CD14-positive monocyte (primary cell): Measurements from ENCODE around the gene PTPRC. TPM values are rescaled to one million over a fixed set of nuclear protein-coding genes. Genes with fewer than 3 reads are reported as not detected.

Experiments used
- DNase-seq, 3 donors: peaks; one replicate each; pipeline ENCODE4 v3.0.0-alpha.2; 2011 to 2022
- H2AFZ ChIP-seq: 2 replicates; pipeline ENCODE4 v1.6.0; 2012; ENCODE audit warnings: mild to moderate bottlenecking, low read depth, low read length, inconsistent platforms; ENCODE audit not compliant: insufficient read depth, poor library complexity, severe bottlenecking
- H3K27ac ChIP-seq, 2 donors: 1 replicate in 1 of 2; 2 replicates in 1 of 2; pipeline ENCODE4 v1.5.1; 2012 to 2013; ENCODE audit warnings: low read length in 2 of 2, control low read depth in 1 of 2, inconsistent platforms in 1 of 2, low read depth in 1 of 2, mild to moderate bottlenecking in 1 of 2
- H3K27me3 ChIP-seq, 2 donors: one replicate each; pipeline versions ENCODE4 v1.6.0 to v1.6.1; 2011 to 2013; ENCODE audit warnings: low read length in 2 of 2; ENCODE audit not compliant: control insufficient read depth in 2 of 2, insufficient read depth in 2 of 2
- H3K36me3 ChIP-seq, 2 donors: replicated peaks in 1 of 2; 1 replicate in 1 of 2; 2 replicates in 1 of 2; pipeline versions ENCODE4 v1.5.1 to v1.6.1; 2012 to 2013; ENCODE audit warnings: low read length in 2 of 2, control low read depth in 1 of 2, inconsistent platforms in 1 of 2, mild to moderate bottlenecking in 1 of 2; ENCODE audit not compliant: insufficient read depth in 2 of 2, control insufficient read depth in 1 of 2
- H3K4me1 ChIP-seq, 2 donors: 1 replicate in 1 of 2; 2 replicates in 1 of 2; pipeline versions ENCODE4 v1.5.1 to v1.6.1; 2012 to 2013; ENCODE audit warnings: low read length in 2 of 2, control low read depth in 1 of 2, inconsistent platforms in 1 of 2, mild to moderate bottlenecking in 1 of 2, moderate library complexity in 1 of 2; ENCODE audit not compliant: insufficient read depth in 2 of 2, control insufficient read depth in 1 of 2
- H3K4me2 ChIP-seq: replicated peaks from 2 replicates; pipeline ENCODE3; 2012; ENCODE audit warnings: low read length, moderate library complexity, mild to moderate bottlenecking; ENCODE audit not compliant: poor library complexity, severe bottlenecking; ENCODE audit errors: extremely low read depth
- H3K4me3 ChIP-seq, 3 experiments: fragments of 200-600 bp in 1 of 3; sonication (generic) in 1 of 3; replicated peaks in 1 of 3; 1 replicate in 2 of 3; 2 replicates in 1 of 3; pipeline ENCODE4 v1.5.1; 2011 to 2013; ENCODE audit warnings: low read length in 3 of 3, mild to moderate bottlenecking in 3 of 3, control low read depth in 2 of 3, low read depth in 2 of 3, inconsistent platforms in 1 of 3, moderate library complexity in 1 of 3
- H3K79me2 ChIP-seq: 2 replicates; pipeline ENCODE4 v1.6.0; 2012; ENCODE audit warnings: mild to moderate bottlenecking, control low read depth, inconsistent platforms, low read length, moderate library complexity; ENCODE audit not compliant: insufficient read depth
- H3K9ac ChIP-seq: 2 replicates; pipeline ENCODE4 v1.6.0; 2017; ENCODE audit warnings: low read length, mild to moderate bottlenecking; ENCODE audit not compliant: insufficient read depth, poor library complexity, severe bottlenecking
- H3K9me3 ChIP-seq, 2 donors: replicated peaks in 1 of 2; 1 replicate in 1 of 2; 2 replicates in 1 of 2; pipeline versions ENCODE4 v1.5.1 to v1.6.1; 2012 to 2013; ENCODE audit warnings: low read length in 2 of 2, control low read depth in 1 of 2; ENCODE audit not compliant: control insufficient read depth in 1 of 2, insufficient read depth in 1 of 2
- H4K20me1 ChIP-seq: 2 replicates; pipeline ENCODE4 v1.6.0; 2012; ENCODE audit warnings: mild to moderate bottlenecking, low read length, control low read depth, moderate library complexity; ENCODE audit not compliant: insufficient read depth
- H3K27ac Mint-ChIP-seq, 7 donors: one replicate each; pipeline ENCODE4 v1.8.0; 2020; ENCODE audit warnings: mild to moderate bottlenecking in 7 of 7, mixed read lengths in 7 of 7, moderate library complexity in 6 of 7, inconsistent platforms in 2 of 7
- H3K27me3 Mint-ChIP-seq, 3 donors: one replicate each; pipeline ENCODE4 v1.8.0; 2021 to 2022; ENCODE audit warnings: low read depth in 3 of 3, mild to moderate bottlenecking in 3 of 3, mixed read lengths in 3 of 3, moderate library complexity in 3 of 3, inconsistent platforms in 1 of 3
- H3K36me3 Mint-ChIP-seq, 2 donors: one replicate each; pipeline ENCODE4 v1.8.0; 2020; ENCODE audit warnings: mixed read lengths in 2 of 2, inconsistent platforms in 1 of 2, mild to moderate bottlenecking in 1 of 2
- H3K4me1 Mint-ChIP-seq: one replicate; pipeline ENCODE4 v1.8.0; 2020; ENCODE audit warnings: mild to moderate bottlenecking, mixed read lengths
- H3K4me3 Mint-ChIP-seq, 2 donors: one replicate each; pipeline ENCODE4 v1.8.0; 2020; ENCODE audit warnings: mild to moderate bottlenecking in 2 of 2, mixed read lengths in 2 of 2, moderate library complexity in 1 of 2
- H3K9me3 Mint-ChIP-seq, 7 donors: one replicate each; pipeline ENCODE4 v1.8.0; 2020 to 2022; ENCODE audit warnings: mixed read lengths in 7 of 7, mild to moderate bottlenecking in 6 of 7, moderate library complexity in 6 of 7, inconsistent platforms in 2 of 7
- CTCF ChIP-seq: fragments of 200-600 bp; IDR thresholded peaks from one replicate; pipeline ENCODE4 v1.8.0; 2022; ENCODE audit warnings: antibody characterized with exemption, mild to moderate bottlenecking
- WGBS: methylation state at CpG from one replicate; pipeline ENCODE4 v1.1.5; 2013; ENCODE audit warnings: missing lambda C conversion rate; ENCODE audit not compliant: insufficient coverage; 5-methylcytosine and 5-hydroxymethylcytosine counted together
- intact Hi-C, 2 donors: fragments of 100-400 bp; cut with micrococcal nuclease; formaldehyde crosslinking; loops; one replicate each; pipeline versions ENCODE4 v1.15.0 to v1.15.1; 2023
- polyA plus RNA-seq, 3 donors: library from polyadenylated mRNA; depleted of rRNA in 1 of 3; unstranded in 2 of 3; stranded (reverse) in 1 of 3; fragments of 300-500 nt in 2 of 3; fragments of >200 nt in 1 of 3; fragmentation: Illumina TruSeq in 2 of 3; gene quantifications; 1 replicate in 2 of 3; 2 replicates in 1 of 3; pipeline ENCODE4 v1.2.3, GENCODE V29; 2012 to 2021

Gene PTPRC
- polyA plus RNA-seq, 3 donors: 410 to 992 (median 667) TPM

GRCh38 chr1:198686069-198686728 lies 47.4 kb downstream of the PTPRC start:
- Mint-ChIP-seq H3K36me3 (peaks cover 26 to 36% of the 10 kb centered on the region in 2 donors), H3K27me3 (no peaks in the 10 kb centered on the region), H3K9me3 (no peaks in the 10 kb centered on the region), H3K4me3 (no peak overlapping the region), H3K4me1 (peaks cover 64% of the 10 kb centered on the region), H3K27ac (peak overlapping the region; percentile 6 to 73 (median 71))
- intact Hi-C loops: loop anchor here (10.0 kb wide), 2 partner anchors 131 to 151 kb away; no protein-coding TSS in a partner anchor
- H3K27me3 ChIP-seq: no peaks in the 10 kb centered on the region
- H3K4me3 ChIP-seq: peak overlapping the region in 1 of 3 experiments; percentile 64
- DNase-seq: peak in 2 of 3 donors; percentile 32 to 61
- no peaks in the 10 kb centered on the region for H3K9me3 ChIP-seq
- H3K79me2 ChIP-seq: peaks cover 98% of the 10 kb centered on the region
- H3K9ac ChIP-seq: no peak overlapping the region
- peak; percentile 73 for TF ChIP-seq CTCF
- H3K4me2 ChIP-seq: peak overlapping the region; percentile 75
- H3K4me1 ChIP-seq: peaks cover 44 to 56% of the 10 kb centered on the region in 2 donors
- peaks cover 15 to 25% of the 10 kb centered on the region in 2 donors for H3K36me3 ChIP-seq
- H2AFZ ChIP-seq: no peak overlapping the region
- peak overlapping the region in 1 of 2 donors; percentile 20 for H3K27ac ChIP-seq
- peaks cover 61% of the 10 kb centered on the region for H4K20me1 ChIP-seq

GRCh38 chr1:198687429-198687828 lies 48.6 kb downstream of the PTPRC start:
- H3K4me2 ChIP-seq: no peak overlapping the region
- no peaks in the 10 kb centered on the region for H3K27me3 ChIP-seq
- H3K9me3 Mint-ChIP-seq: no peaks in the 10 kb centered on the region
- no peak overlapping the region for H3K4me3 Mint-ChIP-seq
- intact Hi-C loops: loop anchor here (10.0 kb wide), 2 partner anchors 133 to 153 kb away; no protein-coding TSS in a partner anchor
- H3K4me3 ChIP-seq: no peak overlapping the region
- H3K27ac Mint-ChIP-seq: no peak overlapping the region
- TF ChIP-seq CTCF: no peak
- H4K20me1 ChIP-seq: peaks cover 72% of the 10 kb centered on the region
- H3K79me2 ChIP-seq: peaks cover 98% of the 10 kb centered on the region
- no peak overlapping the region for H3K27ac ChIP-seq
- H2AFZ ChIP-seq: no peak overlapping the region
- H3K27me3 Mint-ChIP-seq: no peaks in the 10 kb centered on the region
- H3K4me1 ChIP-seq: peaks cover 37 to 49% of the 10 kb centered on the region in 2 donors
- no CpG with 5 or more reads among the region's 4 CpGs for whole genome bisulfite sequencing
- H3K9me3 ChIP-seq: no peaks in the 10 kb centered on the region
- peaks cover 29 to 39% of the 10 kb centered on the region in 2 donors for H3K36me3 Mint-ChIP-seq
- H3K36me3 ChIP-seq: peaks cover 18 to 33% of the 10 kb centered on the region in 2 donors
- H3K9ac ChIP-seq: no peak overlapping the region
- DNase-seq: no peak
- H3K4me1 Mint-ChIP-seq: peaks cover 62% of the 10 kb centered on the region
